Measurements from ENCODE around the gene TTLL7. TPM values are rescaled to one million over a fixed set of nuclear protein-coding genes. Genes with fewer than 3 reads are reported as not detected.

The TTLL7 gene
- polyA plus RNA-seq, 1 donor from 2014 or later = 88.1 TPM

GRCh38 chr1:83857103-83857502 lies 141.8 kb downstream of the TTLL7 start:
- Histone ChIP-seq H2AFZ (ENCODE audit: low read depth, low read length) (no peak overlapping the region), H3K9me3 (ENCODE audit: low read length) (no peaks in the 10 kb centered on the region), H3K4me2 (ENCODE audit: low read length) (no peak overlapping the region), H3K9me2 (ENCODE audit: insufficient read depth, low read length) (no peaks in the 10 kb centered on the region), H4K20me1 (ENCODE audit: insufficient read depth) (no peaks in the 10 kb centered on the region), H3F3A (ENCODE audit: insufficient read depth, low read length, poor library complexity, severe bottlenecking) (no peaks in the 10 kb centered on the region), H3K36me3 (ENCODE audit: insufficient read depth, low read length) (no peaks in the 10 kb centered on the region), H3K9ac (ENCODE audit: low read length) (no peak overlapping the region), H3K4me3 (ENCODE audit: low read length) (no peak overlapping the region), H3K27ac (ENCODE audit: low read length) (no peak overlapping the region), H3K27me3 (ENCODE audit: insufficient read depth, low read depth, low read length) (no peaks in the 10 kb centered on the region), H3K79me2 (replicated peaks; ENCODE audit: insufficient read depth, low read length) (no peaks in the 10 kb centered on the region)
- TF ChIP-seq SMC3 (conservative IDR thresholded peaks at IDR 0.05; ENCODE audit: poor library complexity) (peak; percentile 88), EP300 (conservative IDR thresholded peaks at IDR 0.05; ENCODE audit: poor library complexity, severe bottlenecking) (no peak), RAD21 (conservative IDR thresholded peaks at IDR 0.05) (peak; percentile 91), TAF1 (IDR thresholded peaks at IDR 0.05; ENCODE audit: low read depth) (no peak), MXI1 (conservative IDR thresholded peaks at IDR 0.05; ENCODE audit: poor library complexity, severe bottlenecking) (no peak), CTCF (IDR thresholded peaks at IDR 0.05; ENCODE audit: poor library complexity, severe bottlenecking) (peak; percentile 84), REST (IDR thresholded peaks at IDR 0.05; ENCODE audit: borderline replicate concordance) (no peak), POLR2AphosphoS5 (IDR thresholded peaks at IDR 0.05) (no peak), EZH2 (IDR thresholded peaks at IDR 0.05; ENCODE audit: borderline replicate concordance, insufficient read depth, low read length, poor library complexity, severe bottlenecking) (no peak)

DNA sequence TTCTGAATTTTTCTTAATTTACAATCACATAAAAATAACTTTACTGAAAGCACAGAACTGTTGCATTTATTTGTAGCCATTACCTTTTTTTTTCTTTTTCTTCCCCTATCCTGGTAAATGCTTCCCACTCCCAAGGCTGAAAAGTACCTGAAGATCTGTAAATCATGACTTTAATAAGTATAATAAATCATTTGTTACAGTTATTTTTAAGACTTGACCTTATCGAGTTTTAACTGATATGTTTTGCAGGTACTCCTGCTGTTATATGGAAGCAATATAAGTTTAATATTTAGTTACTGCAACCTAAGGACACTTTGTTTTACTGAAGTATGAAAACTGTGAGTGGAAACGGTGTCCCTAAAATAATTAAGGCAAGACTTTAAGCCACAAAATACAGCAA lies 142.6 kb downstream of the TTLL7 start:
- H3K4me3 ChIP-seq (ENCODE audit: low read length) = no peak overlapping the region
- no peaks in the 10 kb centered on the region for H3K27me3 ChIP-seq (ENCODE audit: insufficient read depth, low read depth, low read length)
- H3K27ac ChIP-seq (ENCODE audit: low read length) = no peak overlapping the region

More for the DNA sequence above, 142.6 kb downstream of the TTLL7 start:
- no peak for TF ChIP-seq EP300 (conservative IDR thresholded peaks at IDR 0.05; ENCODE audit: poor library complexity, severe bottlenecking)
- no peak for TF ChIP-seq POLR2AphosphoS5 (IDR thresholded peaks at IDR 0.05)
- TF ChIP-seq MXI1 (conservative IDR thresholded peaks at IDR 0.05; ENCODE audit: poor library complexity, severe bottlenecking) = no peak
- TF ChIP-seq TAF1 (IDR thresholded peaks at IDR 0.05; ENCODE audit: low read depth) = no peak
- TF ChIP-seq EZH2 (IDR thresholded peaks at IDR 0.05; ENCODE audit: borderline replicate concordance, insufficient read depth, low read length, poor library complexity, severe bottlenecking) = no peak
- no peak for TF ChIP-seq SMC3 (conservative IDR thresholded peaks at IDR 0.05; ENCODE audit: poor library complexity)
- TF ChIP-seq REST (IDR thresholded peaks at IDR 0.05; ENCODE audit: borderline replicate concordance) = no peak
- TF ChIP-seq CTCF (IDR thresholded peaks at IDR 0.05; ENCODE audit: poor library complexity, severe bottlenecking) = no peak
- no peak for TF ChIP-seq RAD21 (conservative IDR thresholded peaks at IDR 0.05)
- Histone ChIP-seq H3K4me2 (ENCODE audit: low read length) (no peak overlapping the region), H3K9me2 (ENCODE audit: insufficient read depth, low read length) (no peaks in the 10 kb centered on the region), H3F3A (ENCODE audit: insufficient read depth, low read length, poor library complexity, severe bottlenecking) (no peaks in the 10 kb centered on the region), H3K9me3 (ENCODE audit: low read length) (no peaks in the 10 kb centered on the region), H4K20me1 (ENCODE audit: insufficient read depth) (no peaks in the 10 kb centered on the region), H2AFZ (ENCODE audit: low read depth, low read length) (no peak overlapping the region), H3K79me2 (replicated peaks; ENCODE audit: insufficient read depth, low read length) (no peaks in the 10 kb centered on the region), H3K9ac (ENCODE audit: low read length) (no peak overlapping the region), H3K36me3 (ENCODE audit: insufficient read depth, low read length) (no peaks in the 10 kb centered on the region)
